ENCODE measurements around the gene GALNT17.

GALNT17 gene

GRCh38 chr7:71270558-71270957 lies 138.6 kb downstream of the GALNT17 start:
- no peak overlapping the region for H3K27ac ChIP-seq (ENCODE audit: extremely low read depth, low read depth, low read length)
- TF ChIP-seq ZNF707 (tag by site-specific recombination; IDR thresholded peaks at IDR 0.05) (no peak), ZNF350 (tag by site-specific recombination; IDR thresholded peaks at IDR 0.05) (no peak), ZNF140 (tag by site-specific recombination; IDR thresholded peaks at IDR 0.05) (no peak), ZNF24 (tag by site-specific recombination; IDR thresholded peaks at IDR 0.05) (no peak)
- POLR2A ChIA-PET, result no interaction called here
- no peak overlapping the region for H3K4me3 ChIP-seq (ENCODE audit: low read depth, low read length)
- no peaks in the 10 kb centered on the region for H3K9me3 ChIP-seq (ENCODE audit: control insufficient read depth, insufficient read depth, low read depth, low read length)
- no peaks in the 10 kb centered on the region for H3K36me3 ChIP-seq (ENCODE audit: control insufficient read depth in 2 of 2, insufficient read depth in 1 of 2, low read length in 2 of 2)
- CTCF ChIA-PET, result no interaction called here
- H3K4me1 ChIP-seq (ENCODE audit: control insufficient read depth, insufficient read depth, low read length), result no peaks in the 10 kb centered on the region

GRCh38 chr7:71271203-71271602 lies 139.3 kb downstream of the GALNT17 start:
- POLR2A ChIA-PET, result no interaction called here
- no peak overlapping the region for H3K27ac ChIP-seq (ENCODE audit: extremely low read depth, low read depth, low read length)
- H3K4me3 ChIP-seq (ENCODE audit: low read depth, low read length), result no peak overlapping the region
- no peaks in the 10 kb centered on the region for H3K9me3 ChIP-seq (ENCODE audit: control insufficient read depth, insufficient read depth, low read depth, low read length)
- H3K36me3 ChIP-seq (ENCODE audit: control insufficient read depth in 2 of 2, insufficient read depth in 1 of 2, low read length in 2 of 2), result no peaks in the 10 kb centered on the region
- CTCF ChIA-PET, result interaction anchor here (0.6 kb wide), 1 partner anchor 22 kb away, joined by 4 read pairs; no protein-coding TSS in a partner anchor
- TF ChIP-seq ZNF610 (tag by site-specific recombination; IDR thresholded peaks at IDR 0.05; ENCODE audit: borderline replicate concordance) (no peak), ZNF280D (tag by site-specific recombination; IDR thresholded peaks at IDR 0.05) (no peak), ZNF48 (tag by site-specific recombination; IDR thresholded peaks at IDR 0.05) (no peak), ZNF19 (tag by site-specific recombination; IDR thresholded peaks at IDR 0.05; ENCODE audit: low read depth) (no peak), ZNF600 (tag by site-specific recombination; IDR thresholded peaks at IDR 0.05) (no peak), ZNF132 (tag by site-specific recombination; IDR thresholded peaks at IDR 0.05; ENCODE audit: borderline replicate concordance) (no peak), ZNF626 (tag by site-specific recombination; IDR thresholded peaks at IDR 0.05) (no peak), CTCF (tag by site-specific recombination; IDR thresholded peaks at IDR 0.05) (no peak), ZNF311 (tag by site-specific recombination; IDR thresholded peaks at IDR 0.05; ENCODE audit: borderline replicate concordance) (no peak), ZNF18 (tag by site-specific recombination; IDR thresholded peaks at IDR 0.05) (no peak), ZNF513 (tag by site-specific recombination; IDR thresholded peaks at IDR 0.05) (no peak), ZBTB7A (tag by site-specific recombination; IDR thresholded peaks at IDR 0.05; ENCODE audit: low read depth) (no peak), ZNF560 (tag by site-specific recombination; IDR thresholded peaks at IDR 0.05; ENCODE audit: borderline replicate concordance) (no peak), ZNF585B (tag by site-specific recombination; IDR thresholded peaks at IDR 0.05) (no peak), ZNF266 (tag by site-specific recombination; IDR thresholded peaks at IDR 0.05; ENCODE audit: low read depth) (no peak), ZXDB (tag by site-specific recombination; IDR thresholded peaks at IDR 0.05) (no peak)
- H3K4me1 ChIP-seq (ENCODE audit: control insufficient read depth, insufficient read depth, low read length), result no peaks in the 10 kb centered on the region

All from HEK293 (cell line).